Osteocyte (in vitro differentiated cells): ENCODE results near the gene BTD. TPM values are rescaled to one million over a fixed set of nuclear protein-coding genes. Genes with fewer than 3 reads are reported as not detected.

Source experiments
- DNase-seq: peaks from one replicate; pipeline ENCODE4 v3.0.0; 2021; ENCODE audit warnings: mixed read lengths; ENCODE audit not compliant: unreplicated experiment; ENCODE audit errors: extremely low spot score
- H3K27ac Mint-ChIP-seq: one replicate; pipeline ENCODE4 v1.8.0; 2021; ENCODE audit warnings: mild to moderate bottlenecking, mixed read lengths; ENCODE audit not compliant: unreplicated experiment
- H3K27me3 Mint-ChIP-seq: one replicate; pipeline ENCODE4 v1.8.0; 2021; ENCODE audit warnings: mixed read lengths; ENCODE audit not compliant: unreplicated experiment
- H3K36me3 Mint-ChIP-seq: one replicate; pipeline ENCODE4 v1.8.0; 2021; ENCODE audit warnings: mixed read lengths; ENCODE audit not compliant: unreplicated experiment
- H3K4me1 Mint-ChIP-seq: one replicate; pipeline ENCODE4 v1.8.0; 2021; ENCODE audit warnings: mixed read lengths; ENCODE audit not compliant: unreplicated experiment
- H3K4me3 Mint-ChIP-seq: one replicate; pipeline ENCODE4 v1.8.0; 2021; ENCODE audit warnings: mild to moderate bottlenecking, moderate library complexity, mixed read lengths; ENCODE audit not compliant: unreplicated experiment
- H3K9me3 Mint-ChIP-seq: one replicate; pipeline ENCODE4 v1.8.0; 2021; ENCODE audit warnings: mixed read lengths; ENCODE audit not compliant: unreplicated experiment
- CTCF ChIP-seq: fragments of 200-600 bp; sonication (generic); IDR thresholded peaks from 2 replicates; pipeline ENCODE4 v1.5.0; 2021; ENCODE audit warnings: antibody characterized with exemption, mild to moderate bottlenecking, moderate library complexity
- long read RNA-seq: library from polyadenylated mRNA; unstranded; transcript quantifications from one replicate; pipeline ENCODE4 v2.0.0, GENCODE V29; 2021
- total RNA-seq: library from RNA; stranded (reverse); gene quantifications from 2 replicates; pipeline ENCODE4 v1.2.1, GENCODE V29; 2021

The BTD gene
- total RNA-seq, result 28.0 and 28.9 TPM in 2 replicates
- long read RNA-seq, full-length matches to known transcripts, result 194 of 214 reads
- long read RNA-seq, partial matches to known transcripts, result 8 of 214 reads
- long read RNA-seq, other reads (novel, unspliced or antisense), result 12 of 214 reads

- peak; percentile 43 for TF ChIP-seq CTCF
- peak within 1 kb of the TSS; percentile 100 for H3K4me3 Mint-ChIP-seq
- H3K36me3 Mint-ChIP-seq, result peaks cover 30% of the 10 kb centered on the region
- H3K9me3 Mint-ChIP-seq, result no peaks in the 10 kb centered on the region
- H3K27ac Mint-ChIP-seq, result peak within 1 kb of the TSS; percentile 99
- H3K27me3 Mint-ChIP-seq, result no peaks in the 10 kb centered on the region
- H3K4me1 Mint-ChIP-seq, result peaks cover 34% of the 10 kb centered on the region
- DNase-seq, result peak; percentile 99
These were observed at the start of gene BTD, which contains the start of gene HACL1 for GRCh38 chr3:15601399-15602145. BTD (plus strand) TSS chr3:15601745; CDS start chr3:15635440, 33,695 bp downstream. HACL1 (minus strand) TSS chr3:15601569; CDS start chr3:15601463, 106 bp downstream.

DNA sequence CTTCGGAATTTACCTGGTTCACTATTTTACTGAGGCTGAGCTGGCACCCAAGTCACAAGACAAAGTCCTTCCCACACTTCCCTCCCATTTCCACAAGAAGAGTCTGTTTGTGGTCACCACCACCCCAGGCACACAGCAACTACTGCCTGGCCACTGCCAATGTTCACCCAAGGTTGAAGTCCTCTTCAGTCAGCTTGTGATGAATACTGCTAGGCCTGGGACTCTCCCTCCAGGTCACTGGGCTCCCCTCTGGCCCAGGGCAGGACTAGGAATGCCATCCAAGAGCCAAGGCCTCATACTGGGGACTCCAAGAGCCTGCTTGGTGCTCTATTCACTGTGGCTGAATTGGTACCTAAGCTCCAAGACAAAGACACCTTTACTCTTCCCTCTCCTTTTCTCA, 49.6 kb upstream of the BTD start:
- no peak overlapping the region for H3K27ac Mint-ChIP-seq
- H3K36me3 Mint-ChIP-seq, result peaks cover 17% of the 10 kb centered on the region
- no peak overlapping the region for H3K4me3 Mint-ChIP-seq
- peaks cover 5% of the 10 kb centered on the region for H3K9me3 Mint-ChIP-seq
- no peak for DNase-seq
- no peaks in the 10 kb centered on the region for H3K4me1 Mint-ChIP-seq
- no peak for TF ChIP-seq CTCF
- no peaks in the 10 kb centered on the region for H3K27me3 Mint-ChIP-seq

DNA sequence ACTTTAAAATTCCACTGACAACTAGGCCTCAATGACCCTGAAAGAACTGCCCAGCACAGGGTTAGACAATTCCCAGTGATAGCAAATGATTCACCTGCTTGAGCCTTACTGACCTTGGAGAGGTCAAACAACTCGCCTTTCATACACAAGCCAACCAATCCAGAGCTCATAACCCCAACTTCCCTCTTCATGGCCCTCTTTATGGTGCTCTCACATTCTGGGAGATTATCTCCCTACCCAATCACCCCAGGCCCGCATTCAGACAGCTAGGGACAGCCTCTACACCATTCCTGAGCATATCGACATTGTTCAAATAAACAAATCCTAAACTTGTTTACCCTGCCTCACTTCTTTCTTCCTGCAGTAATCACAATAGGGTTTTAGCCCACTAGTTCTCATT, 47.8 kb upstream of the BTD start:
- no peak for TF ChIP-seq CTCF
- Mint-ChIP-seq H3K9me3 (no peaks in the 10 kb centered on the region), H3K27me3 (no peaks in the 10 kb centered on the region), H3K27ac (no peak overlapping the region), H3K4me3 (no peak overlapping the region), H3K36me3 (peaks cover 12% of the 10 kb centered on the region), H3K4me1 (peaks cover 3% of the 10 kb centered on the region)
- DNase-seq, result no peak

GRCh38 chr3:15556512-15556911, 45.0 kb upstream of the BTD start:
- no peaks in the 10 kb centered on the region for H3K27me3 Mint-ChIP-seq
- no peak overlapping the region for H3K27ac Mint-ChIP-seq

More at GRCh38 chr3:15556512-15556911, 45.0 kb upstream of the BTD start:
- H3K36me3 Mint-ChIP-seq, result peaks cover 9% of the 10 kb centered on the region
- no peak overlapping the region for H3K4me3 Mint-ChIP-seq
- no peaks in the 10 kb centered on the region for H3K9me3 Mint-ChIP-seq
- TF ChIP-seq CTCF, result no peak
- peaks cover 3% of the 10 kb centered on the region for H3K4me1 Mint-ChIP-seq
- DNase-seq, result no peak
